GM19025 (cell line): ENCODE measurements around the gene CARD11.

Experiments used
- ATAC-seq: cut with Tn5 transposase; IDR thresholded peaks from one replicate; pipeline ENCODE4 v1.9.1; 2021; ENCODE audit warnings: mild to moderate bottlenecking, low read depth, moderate library complexity; ENCODE audit not compliant: unreplicated experiment

The CARD11 gene

DNA sequence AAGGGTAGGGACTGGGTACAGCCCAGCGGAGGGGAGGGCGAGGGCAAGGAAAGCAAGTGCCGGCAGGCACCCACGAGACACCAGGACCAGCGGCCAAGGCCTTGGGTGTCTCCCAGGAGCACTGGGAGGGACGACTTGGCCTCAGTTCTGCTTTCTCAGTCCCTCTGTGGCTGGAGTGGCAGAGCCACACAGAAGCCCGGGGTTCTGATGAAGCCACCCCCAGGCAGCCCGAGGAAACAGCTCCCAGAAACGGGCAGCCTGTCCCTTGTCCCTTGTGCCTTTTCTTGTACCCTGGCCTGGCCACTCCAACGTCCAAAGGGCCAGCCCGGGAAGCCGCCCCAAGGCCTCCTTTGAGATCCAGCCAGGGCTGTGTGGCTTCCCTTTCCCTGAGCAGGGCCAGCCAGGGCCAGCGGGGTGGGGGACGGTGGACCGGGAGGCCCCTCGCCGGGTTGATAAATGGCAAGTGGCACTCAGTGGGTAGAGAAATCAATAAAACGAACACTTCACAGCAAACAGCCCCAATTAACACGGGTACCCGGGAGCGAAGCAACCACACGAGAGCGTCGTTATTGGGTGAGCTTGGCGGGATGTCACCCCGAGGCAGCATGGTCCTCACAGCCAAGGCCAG is 129.8 kb downstream of the CARD11 start:
- ATAC-seq: no peak

DNA sequence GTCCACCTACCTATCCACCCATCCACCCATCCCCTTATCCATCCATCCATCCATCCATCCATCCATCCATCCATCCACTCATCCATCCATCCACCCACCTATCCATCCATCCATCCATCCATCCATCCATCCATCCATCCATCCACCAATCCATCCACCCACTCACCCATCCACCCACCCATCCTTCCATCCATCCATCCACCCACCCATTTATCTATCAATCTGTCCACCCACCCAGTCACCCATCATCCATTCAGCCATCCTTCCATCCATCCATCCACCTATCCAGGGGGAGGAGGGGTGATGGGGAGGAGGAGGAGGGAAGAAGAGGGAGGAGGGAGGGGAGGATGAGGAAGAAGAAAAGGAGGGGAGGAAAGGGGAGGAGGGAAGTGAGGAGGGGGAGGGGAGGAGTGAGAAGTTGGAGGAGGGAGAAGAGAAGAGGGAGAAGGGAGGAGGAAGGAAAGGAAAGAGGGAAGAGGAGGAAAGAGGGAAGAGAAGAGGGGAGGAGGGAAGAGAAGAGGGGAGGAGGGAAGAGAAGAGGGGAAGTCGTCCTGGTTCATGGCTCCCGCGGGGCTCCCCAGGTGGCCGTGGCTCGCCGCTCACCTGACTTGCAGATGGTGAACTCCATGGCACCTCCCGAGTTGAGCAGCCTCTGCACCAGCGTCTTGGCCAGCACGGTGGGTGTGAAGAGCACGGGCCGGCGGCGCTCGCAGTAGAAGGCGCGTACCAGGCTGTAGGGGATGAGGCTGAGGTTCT is 130.8 kb downstream of the CARD11 start:
- no peak for ATAC-seq

- no peak for ATAC-seq
Observed at GRCh38 chr7:2911466-2911865, 132.2 kb downstream of the CARD11 start.

- no peak for ATAC-seq
Observed at GRCh38 chr7:2909471-2910039, 134.1 kb downstream of the CARD11 start.

DNA sequence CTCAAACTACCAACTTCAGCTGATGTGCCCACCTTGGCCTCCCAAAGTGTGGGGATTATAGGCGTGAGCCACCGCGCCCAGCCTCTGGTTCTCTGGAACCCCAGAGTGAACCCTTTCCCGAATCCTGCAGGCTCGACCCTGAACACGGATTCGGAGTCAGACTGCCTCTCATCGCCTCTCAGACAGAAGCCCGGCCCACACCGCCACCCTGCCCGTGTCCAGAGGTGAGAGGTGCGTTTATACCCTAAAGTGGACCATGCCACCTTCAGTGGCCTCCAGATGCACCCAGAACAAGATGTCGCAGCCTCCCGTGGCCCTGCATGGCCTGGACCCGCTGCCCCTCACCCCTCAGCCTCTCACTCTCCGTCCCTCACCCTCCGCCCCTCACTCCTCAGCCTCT is 134.6 kb downstream of the CARD11 start:
- ATAC-seq: no peak

DNA sequence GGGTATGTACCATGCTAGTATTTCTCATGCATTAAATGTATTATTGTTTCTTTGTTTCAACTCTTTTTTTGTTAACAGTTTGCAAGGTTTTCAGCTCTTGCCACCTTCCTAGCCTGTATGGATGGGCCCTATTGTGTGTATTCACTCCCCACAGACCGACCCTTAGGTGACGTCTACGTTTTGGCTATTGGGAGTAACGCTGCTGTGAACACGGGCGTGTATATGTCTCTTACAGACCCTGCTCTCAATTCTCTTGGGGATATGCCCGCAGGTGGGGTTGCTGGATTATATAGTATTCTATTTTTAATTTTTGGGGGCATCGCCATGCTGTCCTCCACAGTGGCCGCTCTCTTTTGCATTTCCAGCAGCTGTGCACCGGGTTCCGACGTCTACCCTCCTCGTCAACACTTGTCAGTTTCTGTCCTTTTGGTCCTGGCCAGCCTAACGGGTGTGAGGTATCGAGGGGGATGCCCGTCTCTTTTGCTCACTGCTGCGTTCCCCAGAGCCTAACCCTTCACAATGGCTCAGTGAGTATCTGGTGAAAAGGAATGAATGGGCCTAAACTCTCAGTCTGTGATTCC is 135.5 kb downstream of the CARD11 start:
- no peak for ATAC-seq

DNA sequence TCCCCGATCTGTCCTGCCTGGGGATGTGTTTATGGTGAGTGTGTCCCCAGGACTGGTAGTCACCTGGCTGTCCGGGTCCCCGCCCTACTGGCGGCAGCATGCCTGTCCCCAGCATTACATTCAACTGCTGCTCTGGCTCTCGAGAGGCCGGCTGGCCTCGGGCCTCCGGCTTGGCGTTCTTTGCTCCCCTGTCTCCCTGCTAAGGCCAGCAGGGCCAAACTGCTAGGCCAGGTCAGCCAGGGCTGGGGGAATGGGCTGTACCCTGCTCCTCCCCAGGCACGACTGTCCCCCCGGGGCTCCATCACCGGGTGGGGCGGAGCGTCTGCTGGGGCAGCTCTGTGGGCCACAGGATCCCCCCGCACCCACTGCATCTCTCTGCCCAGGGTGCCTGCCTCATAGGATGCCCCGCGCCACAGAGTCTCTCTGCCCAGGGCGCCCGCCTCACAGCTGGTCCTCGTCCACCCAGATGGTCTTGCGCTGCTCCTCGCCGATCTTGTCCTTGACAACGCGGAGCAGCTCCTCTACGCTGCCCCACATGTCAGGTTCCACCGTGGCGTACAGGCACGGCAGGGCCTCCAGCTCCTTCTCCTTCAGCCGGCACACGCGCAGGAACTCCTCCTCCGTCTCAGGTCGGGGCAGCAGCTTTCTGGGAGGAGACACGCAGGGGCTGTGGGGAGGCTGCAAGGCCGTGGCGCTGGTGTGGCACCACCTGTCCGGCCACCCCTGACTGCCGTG is 137.3 kb downstream of the CARD11 start:
- ATAC-seq: no peak

GRCh38 chr7:2905500-2905899 is 138.2 kb downstream of the CARD11 start:
- ATAC-seq: no peak

DNA sequence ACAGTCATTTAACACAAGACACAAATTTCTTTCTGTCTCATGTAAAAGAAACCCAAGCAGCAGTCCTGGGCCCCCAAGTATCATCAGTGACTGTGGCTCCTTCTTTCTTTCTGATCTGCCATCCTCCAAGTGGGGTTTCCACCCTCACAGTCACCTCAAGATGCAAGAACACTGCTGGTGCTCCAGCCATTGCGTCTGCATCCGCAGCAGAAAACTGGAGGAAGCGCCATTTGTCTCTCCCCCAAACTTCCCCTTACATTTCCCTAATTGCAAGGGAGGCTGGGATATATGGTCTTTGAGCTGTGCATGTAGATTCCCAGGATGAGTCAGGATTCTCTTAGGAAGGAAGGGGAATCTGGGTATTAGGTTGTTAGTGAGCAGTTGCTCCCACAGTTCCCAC is 138.6 kb downstream of the CARD11 start:
- no peak for ATAC-seq

GRCh38 chr7:2904202-2904601 is 139.5 kb downstream of the CARD11 start:
- no peak for ATAC-seq

GRCh38 chr7:2903682-2904162 is 139.9 kb downstream of the CARD11 start:
- ATAC-seq: no peak

DNA sequence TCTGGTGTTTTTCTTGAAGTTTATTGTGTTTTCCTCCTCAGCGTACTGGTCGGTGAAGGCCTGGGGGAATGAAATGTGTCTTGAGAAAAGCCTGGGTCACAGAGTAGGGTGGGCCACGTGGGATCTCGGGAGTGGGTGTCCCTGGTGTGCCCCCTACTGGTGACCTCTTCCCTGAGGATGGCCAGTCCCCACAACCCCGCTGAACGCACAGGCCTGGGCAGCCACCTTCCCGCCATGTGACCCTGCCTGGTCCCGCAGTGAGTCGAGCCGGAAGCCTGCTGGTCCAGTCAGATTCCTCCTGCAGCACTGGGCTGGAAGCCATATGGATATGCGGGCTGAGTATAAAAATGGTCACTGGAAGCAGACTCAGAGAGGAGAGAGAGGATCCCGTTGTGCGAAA is 146.6 kb downstream of the CARD11 start:
- ATAC-seq: no peak

DNA sequence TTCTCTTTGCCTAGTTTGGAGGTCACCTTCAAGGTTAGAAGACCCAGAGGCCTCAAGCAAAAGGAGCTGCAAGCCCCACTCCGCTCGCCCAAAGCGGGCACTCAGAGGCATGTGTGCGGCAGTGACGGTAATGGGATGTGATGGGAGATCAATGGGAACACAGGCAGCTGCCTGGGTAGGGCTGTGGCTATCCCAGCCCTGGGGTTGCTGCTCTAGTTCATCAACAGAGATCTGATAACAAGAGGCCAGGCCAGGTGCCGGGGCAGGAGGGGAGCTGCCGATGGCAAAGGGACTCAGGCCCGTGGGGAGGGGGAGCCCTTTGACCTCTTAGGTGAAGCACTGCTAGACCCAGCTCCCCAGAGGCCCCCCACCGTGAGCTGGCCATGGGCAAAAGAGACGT is 147.5 kb downstream of the CARD11 start:
- no peak for ATAC-seq

- peak; percentile 54 for ATAC-seq
Observed at GRCh38 chr7:2894118-2894940, 149.3 kb downstream of the CARD11 start.

- no peak for ATAC-seq
Observed at GRCh38 chr7:2893411-2893861, 150.2 kb downstream of the CARD11 start.

- no peak for ATAC-seq
Observed at GRCh38 chr7:2892549-2892948, 151.1 kb downstream of the CARD11 start.

- ATAC-seq: no peak
Observed at GRCh38 chr7:2887816-2888215, 155.9 kb downstream of the CARD11 start.

GRCh38 chr7:2886900-2887299 is 156.8 kb downstream of the CARD11 start:
- no peak for ATAC-seq

- no peak for ATAC-seq
Observed at GRCh38 chr7:2886391-2886790, 157.3 kb downstream of the CARD11 start.

GRCh38 chr7:2884161-2884560 is 159.5 kb downstream of the CARD11 start:
- no peak for ATAC-seq
